ENCODE data around the gene NT5C1A. TPM values are rescaled to one million over a fixed set of nuclear protein-coding genes. Genes with fewer than 3 reads are reported as not detected.

Gene NT5C1A
- total RNA-seq, 1 donor, result not detected

- H3K4me3 ChIP-seq (ENCODE audit: low read depth, low read length), result no peak overlapping the region
- no peak for DNase-seq (ENCODE audit: low read depth)
- no peak for TF ChIP-seq CTCF (IDR thresholded peaks at IDR 0.05; ENCODE audit: insufficient read depth, low read length)
Observed at GRCh38 chr1:39698568-39698967, 26.7 kb upstream of the NT5C1A start.

- TF ChIP-seq CTCF (IDR thresholded peaks at IDR 0.05; ENCODE audit: insufficient read depth, low read length), result no peak
- H3K4me3 ChIP-seq (ENCODE audit: low read depth, low read length), result no peak overlapping the region
- no peak for DNase-seq (ENCODE audit: low read depth)
Observed at GRCh38 chr1:39696448-39696847, 24.5 kb upstream of the NT5C1A start.

- H3K4me3 ChIP-seq (ENCODE audit: low read depth, low read length), result no peak overlapping the region
- no peak for TF ChIP-seq CTCF (IDR thresholded peaks at IDR 0.05; ENCODE audit: insufficient read depth, low read length)
- peak; percentile 14 for DNase-seq (ENCODE audit: low read depth)
Observed at GRCh38 chr1:39695016-39695415, 23.1 kb upstream of the NT5C1A start.

GRCh38 chr1:39694026-39694425 is 22.1 kb upstream of the NT5C1A start:
- no peak overlapping the region for H3K4me3 ChIP-seq (ENCODE audit: low read depth, low read length)
- DNase-seq (ENCODE audit: low read depth), result no peak
- no peak for TF ChIP-seq CTCF (IDR thresholded peaks at IDR 0.05; ENCODE audit: insufficient read depth, low read length)

GRCh38 chr1:39692152-39693074 is 20.5 kb upstream of the NT5C1A start:
- TF ChIP-seq CTCF (IDR thresholded peaks at IDR 0.05; ENCODE audit: insufficient read depth, low read length), result no peak
- DNase-seq (ENCODE audit: low read depth), result no peak
- no peak overlapping the region for H3K4me3 ChIP-seq (ENCODE audit: low read depth, low read length)

GRCh38 chr1:39691383-39692151 is 19.7 kb upstream of the NT5C1A start, which contains the start of gene HPCAL4:
Gene HPCAL4, minus strand, starts transcription at chr1:39691433. Its CDS starts 6,830 bp downstream, at chr1:39684603.
- DNase-seq (ENCODE audit: low read depth), result peak; percentile 35
- peak within 1 kb of the TSS; percentile 40 for H3K4me3 ChIP-seq (ENCODE audit: low read depth, low read length)
- TF ChIP-seq CTCF (IDR thresholded peaks at IDR 0.05; ENCODE audit: insufficient read depth, low read length), result no peak

Measured in fibroblast of the aortic adventitia (primary cell).